Aorta (tissue), 5 donors: ENCODE data around the gene ITFG2. TPM values are rescaled to one million over a fixed set of nuclear protein-coding genes. Genes with fewer than 3 reads are reported as not detected.

ENCODE experiments used
- ATAC-seq: fragments of 200-7000 bp; cut with Tn5 transposase; one replicate; pipeline ENCODE4 v1.9.1; 2022; ENCODE audit warnings: moderate library complexity; ENCODE audit not compliant: low FRiP score
- DNase-seq, 2 donors: peaks; one replicate each; pipeline ENCODE4 v3.0.0-alpha.2; 2020
- H3K27ac ChIP-seq, 2 donors: one replicate each; pipeline ENCODE4 v1.5.1; 2013; ENCODE audit warnings: low read length in 2 of 2, mild to moderate bottlenecking in 2 of 2, moderate library complexity in 2 of 2, control low read depth in 1 of 2, inconsistent platforms in 1 of 2, low read depth in 1 of 2
- H3K27me3 ChIP-seq, 2 donors: one replicate each; pipeline ENCODE4 v1.6.1; 2013; ENCODE audit warnings: control low read depth in 1 of 2, low read length in 1 of 2, mild to moderate bottlenecking in 1 of 2, moderate library complexity in 1 of 2; ENCODE audit not compliant: insufficient read depth in 2 of 2, control insufficient read depth in 1 of 2
- H3K36me3 ChIP-seq, 2 donors: one replicate each; pipeline ENCODE4 v1.6.1; 2013; ENCODE audit warnings: control low read depth in 1 of 2, low read length in 1 of 2, mild to moderate bottlenecking in 1 of 2; ENCODE audit not compliant: insufficient read depth in 2 of 2, control insufficient read depth in 1 of 2
- H3K4me1 ChIP-seq, 2 donors: one replicate each; pipeline ENCODE4 v1.6.1; 2013; ENCODE audit warnings: low read length in 2 of 2, control low read depth in 1 of 2, mild to moderate bottlenecking in 1 of 2, moderate library complexity in 1 of 2; ENCODE audit not compliant: insufficient read depth in 2 of 2, control insufficient read depth in 1 of 2
- H3K4me3 ChIP-seq, 2 donors: one replicate each; pipeline ENCODE4 v1.5.1; 2013; ENCODE audit warnings: low read length in 2 of 2, control low read depth in 1 of 2, mild to moderate bottlenecking in 1 of 2
- H3K9me3 ChIP-seq: one replicate; pipeline ENCODE4 v1.6.1; 2013; ENCODE audit warnings: mild to moderate bottlenecking, low read length; ENCODE audit not compliant: control insufficient read depth
- WGBS, 2 donors: extraction: QIAGEN DNeasy Blood & Tissue Kit; methylation state at CpG; one replicate each; pipeline ENCODE4 v1.1.7; 2013; 5-methylcytosine and 5-hydroxymethylcytosine counted together
- intact Hi-C, 2 donors: fragments of 100-400 bp; cut with DNase I; formaldehyde crosslinking; loops; one replicate each; pipeline versions ENCODE4 v1.14.2 to v1.15.0; 2022
- polyA plus RNA-seq, 2 donors: library from polyadenylated mRNA; stranded (reverse); fragments of 200-250 nt; gene quantifications; one replicate each; pipeline ENCODE4 v1.2.3, GENCODE V29; 2013
- total RNA-seq, 2 donors: library from RNA; stranded (reverse); fragmentation: NEBNext Ultra II Directional; extraction: Animal tissue kit (Norgen Biotek cat#: 25700); gene quantifications; one replicate each; pipeline ENCODE4 v1.2.1, GENCODE V29; 2021
- donor health status: healthy with polysubstance abuse.
- donor health status: Bipolar disorder and iron deficiency.
- donor health status: DM: no; HTN: no; CAD: no.
- donor health status: DM: no; HTN: no; CAD: no.
- donor health status: DM: yes; HTN: yes; CAD: no.

The ITFG2 gene
- total and polyA plus RNA-seq, 4 donors: 5.9 to 43.7 (median 28.6) TPM

- Histone ChIP-seq H3K27me3 (no peaks in the 10 kb centered on the region), H3K36me3 (no peaks in the 10 kb centered on the region), H3K9me3 (no peaks in the 10 kb centered on the region), H3K27ac (no peak overlapping the region), H3K4me3 (no peak overlapping the region), H3K4me1 (no peaks in the 10 kb centered on the region)
- no peak for DNase-seq
- intact Hi-C loops: no loop called here
- peak; percentile 33 for ATAC-seq
- WGBS, 2 donors: 30 to 53% methylated on average over 9 of the region's 9 CpGs
These were observed 21.3 kb downstream of the ITFG2 start for GRCh38 chr12:2833810-2834209.

- Histone ChIP-seq H3K9me3 (no peaks in the 10 kb centered on the region), H3K4me1 (no peaks in the 10 kb centered on the region), H3K36me3 (no peaks in the 10 kb centered on the region), H3K27ac (no peak within 1 kb of the TSS), H3K4me3 (no peak within 1 kb of the TSS), H3K27me3 (no peaks in the 10 kb centered on the region)
- peak in 1 of 2 donors; percentile 72 for DNase-seq
- intact Hi-C loops: no loop called here
- peak; percentile 73 for ATAC-seq
- 5% methylated on average over 31 to 32 of the region's 32 CpGs for WGBS, 2 donors
These were observed 22.4 kb downstream of the ITFG2 start, which contains the start of gene NRIP2 for GRCh38 chr12:2834581-2835491. Gene NRIP2, minus strand, starts transcription at chr12:2835035. Its CDS starts 52 bp downstream, at chr12:2834983.

- Histone ChIP-seq H3K27me3 (no peaks in the 10 kb centered on the region), H3K9me3 (no peaks in the 10 kb centered on the region), H3K27ac (no peak overlapping the region), H3K36me3 (no peaks in the 10 kb centered on the region), H3K4me1 (no peaks in the 10 kb centered on the region), H3K4me3 (no peak overlapping the region)
- ATAC-seq (no peak), DNase-seq (no peak)
- 77 to 88% methylated on average over 4 of the region's 4 CpGs for WGBS, 2 donors
- intact Hi-C loops: no loop called here
These were observed 23.4 kb downstream of the ITFG2 start for GRCh38 chr12:2835691-2836403.

- ATAC-seq (no peak), DNase-seq (no peak)
- H3K4me3 ChIP-seq: no peak overlapping the region
- no peaks in the 10 kb centered on the region for H3K9me3 ChIP-seq
- 88 to 89% methylated on average over 8 of the region's 8 CpGs for WGBS, 2 donors
- intact Hi-C loops: no loop called here
- no peaks in the 10 kb centered on the region for H3K27me3 ChIP-seq
- no peak overlapping the region for H3K27ac ChIP-seq
- H3K36me3 ChIP-seq: no peaks in the 10 kb centered on the region
- no peaks in the 10 kb centered on the region for H3K4me1 ChIP-seq
These were observed 24.1 kb downstream of the ITFG2 start for GRCh38 chr12:2836574-2836973.

GRCh38 chr12:2841056-2841650, 28.7 kb downstream of the ITFG2 start:
- intact Hi-C loops: no loop called here
- no peaks in the 10 kb centered on the region for H3K4me1 ChIP-seq
- no peak overlapping the region for H3K4me3 ChIP-seq
- H3K27ac ChIP-seq: no peak overlapping the region
- H3K9me3 ChIP-seq: no peaks in the 10 kb centered on the region
- DNase-seq: no peak
- no peak for ATAC-seq
- 29 to 33% methylated on average over 9 of the region's 9 CpGs for WGBS, 2 donors
- no peaks in the 10 kb centered on the region for H3K27me3 ChIP-seq
- no peaks in the 10 kb centered on the region for H3K36me3 ChIP-seq

- peak; percentile 49 for ATAC-seq
- Histone ChIP-seq H3K4me1 (no peaks in the 10 kb centered on the region), H3K27ac (no peak overlapping the region), H3K4me3 (no peak overlapping the region), H3K9me3 (no peaks in the 10 kb centered on the region), H3K27me3 (no peaks in the 10 kb centered on the region), H3K36me3 (no peaks in the 10 kb centered on the region)
- DNase-seq: no peak
- 33 to 49% methylated on average over 5 of the region's 5 CpGs for WGBS, 2 donors
- intact Hi-C loops: no loop called here
These were observed 30.5 kb downstream of the ITFG2 start for GRCh38 chr12:2842948-2843347.

GRCh38 chr12:2844786-2845185, 32.3 kb downstream of the ITFG2 start:
- Histone ChIP-seq H3K27me3 (no peaks in the 10 kb centered on the region), H3K4me3 (no peak overlapping the region), H3K9me3 (no peaks in the 10 kb centered on the region), H3K4me1 (no peaks in the 10 kb centered on the region), H3K27ac (no peak overlapping the region), H3K36me3 (no peaks in the 10 kb centered on the region)
- ATAC-seq (no peak), DNase-seq (no peak)
- intact Hi-C loops: no loop called here
- 84 to 85% methylated on average over 9 of the region's 9 CpGs for WGBS, 2 donors

GRCh38 chr12:2845280-2845679, 32.8 kb downstream of the ITFG2 start:
- H3K9me3 ChIP-seq: no peaks in the 10 kb centered on the region
- H3K4me3 ChIP-seq: no peak overlapping the region
- no peak overlapping the region for H3K27ac ChIP-seq
- no peaks in the 10 kb centered on the region for H3K36me3 ChIP-seq
- no peak for DNase-seq
- intact Hi-C loops: no loop called here
- ATAC-seq: no peak
- WGBS, 2 donors: 50 to 54% methylated on average over 6 of the region's 6 CpGs
- H3K27me3 ChIP-seq: no peaks in the 10 kb centered on the region
- H3K4me1 ChIP-seq: no peaks in the 10 kb centered on the region
